A673 (cell line): ENCODE data around the gene CREB3L1. TPM values are rescaled to one million over a fixed set of nuclear protein-coding genes. Genes with fewer than 3 reads are reported as not detected.

ENCODE experiments used
- Bru-seq: library from RNA; stranded (reverse); fragments of 400-500 nt; gene quantifications from one replicate; lab custom pipeline; 2021; lab: Mats Ljungman, UMichigan
- BruChase-seq, 2 experiments: library from RNA; stranded (reverse); fragments of 400-500 nt; gene quantifications; one replicate each; lab custom pipeline; 2021; lab: Mats Ljungman, UMichigan
- BruUV-seq: library from RNA; stranded (reverse); fragments of 400-500 nt; replicated peaks from 2 replicates; lab custom pipeline; 2021; lab: Mats Ljungman, UMichigan
- CTCF ChIA-PET: fragments of 300-600 bp; sonication (Branson Sonifier 250); formaldehyde crosslinking; loops from one replicate; lab custom pipeline; 2022; ENCODE audit warnings: antibody characterized with exemption; lab: Charles Lee
- POLR2A ChIA-PET: fragments of 300-600 bp; sonication (Branson Sonifier 250); formaldehyde crosslinking; loops from one replicate; lab custom pipeline; 2022; ENCODE audit warnings: antibody characterized with exemption; ENCODE audit not compliant: low non-redundant PET; lab: Charles Lee
- DNase-seq: peaks from one replicate; pipeline ENCODE4 v3.0.0-alpha.2; 2015; ENCODE audit warnings: low spot score
- H3K27ac ChIP-seq: fragments of 200-600 bp; sonication (generic); 2 replicates; pipeline ENCODE4 v1.5.1; 2016; ENCODE audit warnings: mixed run types, low read depth, mild to moderate bottlenecking, mixed read lengths, antibody characterized with exemption, low read length; ENCODE audit not compliant: poor library complexity, severe bottlenecking
- H3K27me3 ChIP-seq: fragments of 200-600 bp; sonication (generic); replicated peaks from 2 replicates; pipeline ENCODE4 v1.6.1; 2017; ENCODE audit warnings: mixed run types, low read depth, mild to moderate bottlenecking, mixed read lengths, antibody characterized with exemption, low read length; ENCODE audit not compliant: insufficient read depth, poor library complexity
- H3K36me3 ChIP-seq: fragments of 200-600 bp; sonication (generic); 2 replicates; pipeline ENCODE4 v1.6.1; 2016; ENCODE audit warnings: mixed run types, mild to moderate bottlenecking, mixed read lengths, antibody characterized with exemption, low read length; ENCODE audit not compliant: insufficient read depth, poor library complexity, severe bottlenecking
- H3K4me1 ChIP-seq: fragments of 200-600 bp; sonication (generic); 2 replicates; pipeline ENCODE4 v1.6.1; 2017; ENCODE audit warnings: mixed run types, mild to moderate bottlenecking, mixed read lengths, antibody characterized with exemption, low read length; ENCODE audit not compliant: insufficient read depth, poor library complexity, severe bottlenecking
- H3K4me3 ChIP-seq: fragments of 200-600 bp; sonication (generic); 2 replicates; pipeline ENCODE4 v1.5.1; 2016; ENCODE audit warnings: low read depth, mixed run types, mild to moderate bottlenecking, mixed read lengths, low read length; ENCODE audit not compliant: poor library complexity, severe bottlenecking
- H3K9me3 ChIP-seq: fragments of 200-600 bp; sonication (generic); 2 replicates; pipeline ENCODE4 v1.6.1; 2016; ENCODE audit warnings: mixed run types, low read depth, mild to moderate bottlenecking, mixed read lengths, antibody characterized with exemption, low read length; ENCODE audit not compliant: poor library complexity, severe bottlenecking
- CTCF ChIP-seq: fragments of 300-800, 200-600 bp; sonication (generic); conservative IDR thresholded peaks from 2 replicates; pipeline ENCODE4 v1.5.1; 2017; ENCODE audit warnings: low read depth, mild to moderate bottlenecking, antibody characterized with exemption, low read length, moderate library complexity, mixed read lengths
- EZH2 ChIP-seq: fragments of 200-600 bp; sonication (generic); IDR thresholded peaks from 2 replicates; pipeline ENCODE4 v1.6.1; 2017; ENCODE audit warnings: borderline replicate concordance, low read depth, mild to moderate bottlenecking, mixed read lengths, antibody characterized with exemption, low read length; ENCODE audit not compliant: poor library complexity, severe bottlenecking
- intact Hi-C: fragments of 100-400 bp; cut with micrococcal nuclease; formaldehyde crosslinking; loops from one replicate; pipeline ENCODE4 v1.10.0; 2022; ENCODE audit not compliant: unreplicated experiment
- long read RNA-seq: library from polyadenylated mRNA; stranded (forward); transcript quantifications from one replicate; pipeline ENCODE4 v2.0.0, GENCODE V29; 2022
- total RNA-seq: library from RNA; stranded (reverse); gene quantifications from 2 replicates; pipeline ENCODE4 v1.2.3, GENCODE V29; 2021

The CREB3L1 gene
- total RNA-seq (3.5 and 10.7 TPM in 2 replicates), Bru-seq, nascent RNA (percentile 36 among the genes with signal in this experiment), BruChase-seq, experiment 1, labeled RNA remaining after a 2-hour chase (percentile 40 among the genes with signal in this experiment), BruChase-seq, experiment 2, labeled RNA remaining after a 6-hour chase (percentile 36 among the genes with signal in this experiment)
- long read RNA-seq, transcript CREB3L1-206 (12 exons, 2,687 nt): major isoform, 30 of 38 reads
- long read RNA-seq, partial matches to known transcripts: 1 of 38 reads
- long read RNA-seq, other reads (novel, unspliced or antisense): 7 of 38 reads

GRCh38 chr11:46277622-46278386 is at the start of gene CREB3L1:
Gene CREB3L1 (plus strand): TSS chr11:46277662. CDS start chr11:46278112, 450 bp downstream.
- peak; percentile 46 for DNase-seq
- intact Hi-C loops: loop anchor here (2.0 kb wide), 1 partner anchor 35 kb away; no protein-coding TSS in a partner anchor
- BruUV-seq: no TSS peak
- Histone ChIP-seq H3K27ac (peak within 1 kb of the TSS; percentile 3), H3K4me1 (peaks cover 51% of the 10 kb centered on the region), H3K9me3 (no peaks in the 10 kb centered on the region), H3K36me3 (no peaks in the 10 kb centered on the region), H3K27me3 (no peaks in the 10 kb centered on the region), H3K4me3 (peak within 1 kb of the TSS; percentile 62)
- TF ChIP-seq EZH2: no peak
- no peak for TF ChIP-seq CTCF
- ChIA-PET POLR2A (interaction anchor here (0.7 to 2.0 kb wide), 2 partner anchors 34 to 35 kb away, joined by 3 to 9 read pairs; no protein-coding TSS in a partner anchor), CTCF (interaction anchor here (0.5 to 1.7 kb wide), 11 partner anchors 12 to 1576 kb away, joined by 3 to 10 read pairs (median 3); no protein-coding TSS in a partner anchor)

GRCh38 chr11:46229230-46229629 is 48.2 kb upstream of the CREB3L1 start:
- TF ChIP-seq CTCF (no peak), EZH2 (no peak)
- DNase-seq: no peak
- H3K36me3 ChIP-seq: no peaks in the 10 kb centered on the region
- no peak overlapping the region for H3K4me3 ChIP-seq
- H3K27me3 ChIP-seq: no peaks in the 10 kb centered on the region
- ChIA-PET CTCF (no interaction called here), POLR2A (interaction anchor here (0.7 kb wide), 1 partner anchor 366 kb away, joined by 3 read pairs; no protein-coding TSS in a partner anchor)
- no peak overlapping the region for H3K27ac ChIP-seq
- H3K9me3 ChIP-seq: no peaks in the 10 kb centered on the region
- intact Hi-C loops: no loop called here
- BruUV-seq: no TSS peak
- no peaks in the 10 kb centered on the region for H3K4me1 ChIP-seq

- H3K4me3 ChIP-seq: no peak overlapping the region
- H3K4me1 ChIP-seq: peaks cover 14% of the 10 kb centered on the region
- H3K36me3 ChIP-seq: no peaks in the 10 kb centered on the region
- ChIA-PET POLR2A (no interaction called here), CTCF (interaction anchor here (1.2 kb wide), 1 partner anchor 9 kb away, joined by 3 read pairs; no protein-coding TSS in a partner anchor)
- H3K9me3 ChIP-seq: peaks cover 7% of the 10 kb centered on the region
- DNase-seq: no peak
- intact Hi-C loops: loop anchor here (10.0 kb wide), 1 partner anchor 360 kb away; no protein-coding TSS in a partner anchor
- no peak for TF ChIP-seq CTCF
- no TSS peak for BruUV-seq
- H3K27ac ChIP-seq: no peak overlapping the region
- H3K27me3 ChIP-seq: no peaks in the 10 kb centered on the region
Observed at GRCh38 chr11:46234311-46234710, 43.2 kb upstream of the CREB3L1 start.
